ENCODE data around the gene ZNF549. TPM values are rescaled to one million over a fixed set of nuclear protein-coding genes. Genes with fewer than 3 reads are reported as not detected.

Gene ZNF549
- total and polyA plus RNA-seq, 2 of the 8 experiments (the other 6 are each of a cell fraction or from before 2014, with no cell fraction given): 4.3 to 9.7 TPM

GRCh38 chr19:57506163-57506562 is 21.0 kb upstream of the ZNF549 start:
- DNase-seq (ENCODE audit: low read depth in 1 of 2, low spot score in 2 of 2) (no peak), FAIRE-seq (no peak)
- Histone ChIP-seq H3K23ac (ENCODE audit: insufficient read length) (no peak overlapping the region), H3K36me3 (ENCODE audit: control insufficient read depth in 2 of 4, insufficient read depth in 4 of 4, low read length in 3 of 4) (peaks cover 16 to 36% (median 24%) of the 10 kb centered on the region in 4 experiments; a peak in 7 of 8 replicates), H3K14ac (ENCODE audit: insufficient read length) (no peak overlapping the region), H2BK20ac (ENCODE audit: low read length) (no peak overlapping the region), H3K23me2 (ENCODE audit: low read depth, low read length) (no peaks in the 10 kb centered on the region), H3K4me3 (ENCODE audit: extremely low read depth in 1 of 4, insufficient read depth in 2 of 4, low read depth in 3 of 4, low read length in 4 of 4) (no peak overlapping the region), H3K18ac (ENCODE audit: extremely low read depth, low read length) (no peak overlapping the region), H2AFZ (ENCODE audit: low read length) (no peak overlapping the region), H3K9ac (replicated peaks in 1 of 4; ENCODE audit: extremely low read depth in 1 of 4, low read depth in 3 of 4, low read length in 3 of 4) (no peak overlapping the region), H3K27me3 (replicated peaks in 1 of 4; ENCODE audit: control insufficient read depth in 3 of 4, extremely low read depth in 1 of 4, insufficient read depth in 3 of 4, low read length in 3 of 4) (no peaks in the 10 kb centered on the region), H2BK12ac (ENCODE audit: low read depth, low read length) (no peak overlapping the region), H3K4ac (replicated peaks; ENCODE audit: insufficient read length, low read depth, low read length) (no peak overlapping the region), H3K4me2 (ENCODE audit: insufficient read depth in 1 of 2, low read depth in 2 of 2, low read length in 2 of 2) (no peak overlapping the region), H3K9me3 (ENCODE audit: insufficient read depth in 2 of 2, low read depth in 1 of 2, low read length in 1 of 2) (no peaks in the 10 kb centered on the region; a peak in 1 of 4 replicates), H2AK5ac (ENCODE audit: low read depth, low read length) (no peak overlapping the region), H3K4me1 (replicated peaks in 1 of 4; ENCODE audit: control insufficient read depth in 3 of 4, insufficient read depth in 4 of 4, low read length in 3 of 4) (no peaks in the 10 kb centered on the region), H2BK15ac (ENCODE audit: low read length) (no peak overlapping the region), H3K27ac (ENCODE audit: low read depth, low read length) (no peak overlapping the region), H2BK5ac (ENCODE audit: low read depth, low read length) (no peak overlapping the region), H3K56ac (replicated peaks; ENCODE audit: insufficient read length, low read depth, low read length) (no peak overlapping the region), H4K8ac (ENCODE audit: extremely low read depth, insufficient read depth, low read length) (no peak overlapping the region), H2BK120ac (replicated peaks; ENCODE audit: low read depth, low read length) (no peak overlapping the region), H3K79me2 (ENCODE audit: control insufficient read depth in 1 of 2, insufficient read depth in 2 of 2, low read length in 2 of 2) (peaks cover 3 to 16% of the 10 kb centered on the region in 2 experiments; a peak in 3 of 4 replicates), H3K79me1 (ENCODE audit: low read depth, low read length) (peaks cover 2% of the 10 kb centered on the region; the same call in 1 of the 2 replicates), H4K91ac (replicated peaks; ENCODE audit: insufficient read length, low read length) (no peak overlapping the region), H4K5ac (ENCODE audit: insufficient read length, low read depth, low read length) (no peak overlapping the region), H4K20me1 (replicated peaks in 1 of 2; ENCODE audit: control insufficient read depth in 1 of 2, insufficient read depth in 2 of 2, low read length in 2 of 2) (no peaks in the 10 kb centered on the region)
- WGBS, 2 experiments (ENCODE audit: extremely low coverage in 1 of 2, insufficient coverage in 1 of 2, insufficient read length in 1 of 2, insufficient replicate concordance in 2 of 2, low coverage in 1 of 2, low lambda C conversion rate in 2 of 2, missing lambda C conversion rate in 1 of 2): 89% methylated on average over 4 of the region's 4 CpGs; no CpG with 5 or more reads in 1 of the 2 experiments
- ChIA-PET CTCF (ENCODE audit: partially characterized antibody) (no interaction called here), POLR2A (ENCODE audit: partially characterized antibody) (no interaction called here)
- TF ChIP-seq NRF1 (IDR thresholded peaks at IDR 0.05; ENCODE audit: low read depth, low read length): no peak
- no peak for TF ChIP-seq RXRA (IDR thresholded peaks at IDR 0.05; ENCODE audit: insufficient read depth, low read depth, low read length)
- no peak for TF ChIP-seq CHD2 (IDR thresholded peaks at IDR 0.05; ENCODE audit: low read length)
- no peak for TF ChIP-seq SUZ12 (IDR thresholded peaks at IDR 0.05; ENCODE audit: low read length)
- TF ChIP-seq CBX8 (IDR thresholded peaks at IDR 0.05; ENCODE audit: borderline replicate concordance, low read depth, low read length): no peak
- no peak for TF ChIP-seq POLR2A (IDR thresholded peaks at IDR 0.05; ENCODE audit: control extremely low read depth in 1 of 2, low read depth in 2 of 2, low read length in 2 of 2)
- TF ChIP-seq HDAC2 (IDR thresholded peaks at IDR 0.05; ENCODE audit: borderline replicate concordance in 1 of 2, low read depth in 2 of 2, low read length in 2 of 2): no peak
- no peak for TF ChIP-seq MAX (IDR thresholded peaks at IDR 0.05)
- no peak for TF ChIP-seq FOSL1 (IDR thresholded peaks at IDR 0.05; ENCODE audit: insufficient read depth, low read depth, low read length)
- no peak for TF ChIP-seq BCL11A (IDR thresholded peaks at IDR 0.05; ENCODE audit: low read depth in 2 of 2, low read length in 2 of 2)
- no peak for TF ChIP-seq RAD21 (IDR thresholded peaks at IDR 0.05 in 1 of 2, conservative IDR thresholded peaks at IDR 0.05 in 1 of 2; ENCODE audit: low read depth in 2 of 2, low read length in 2 of 2)

Measured in H1 (cell line).